SK-MEL-5 (cell line): ENCODE measurements around the gene PTH2. TPM values are rescaled to one million over a fixed set of nuclear protein-coding genes. Genes with fewer than 3 reads are reported as not detected.
"Not testable (repeated sequence)": the region's sequence is repeated elsewhere in the genome, so short reads cannot be mapped to it uniquely, and the experiment has no call there.

ENCODE experiments used
- DNase-seq: peaks from one replicate; pipeline ENCODE4 v3.0.0-alpha.2; 2016; ENCODE audit warnings: low read depth, low spot score
- in situ Hi-C: cut with HindIII; loops from 2 replicates; pipeline ENCODE4 v1.10.0; 2016; ENCODE audit warnings: low sequenced_read_pairs, high pct_unique_total_duplicates, low pct_unique_long_range_greater_than_20kb
- polyA plus RNA-seq, 2 experiments: library from polyadenylated mRNA; depleted of rRNA; stranded (reverse); fragments of >200 nt; gene quantifications; 2 replicates each; pipeline ENCODE4 v1.2.3, GENCODE V29; 2015
- total RNA-seq: library from RNA; depleted of rRNA; stranded (reverse); fragments of >200 nt; shearing (Covaris generic); gene quantifications from 2 replicates; pipeline ENCODE4 v1.2.3, GENCODE V29; 2014; rRNA removed

Gene PTH2
- total RNA-seq: not detected in 2 replicates
- not detected in 2 replicates for polyA plus RNA-seq (2015; cell fraction: cytosol; rRNA removed)
- not detected in 2 replicates for polyA plus RNA-seq (2015; cell fraction: nucleus; rRNA removed)

- in situ Hi-C loops: no loop called here
- DNase-seq: no peak
Measured at GRCh38 chr19:49423071-49423984, at the start of gene PTH2. TSS of gene PTH2 (minus strand) at chr19:49423441. CDS start at chr19:49423339, 102 bp downstream.

GRCh38 chr19:49472936-49473335 is 49.7 kb upstream of the PTH2 start:
- no peak for DNase-seq
- in situ Hi-C loops: no loop called here

GRCh38 chr19:49470615-49470978 is 47.4 kb upstream of the PTH2 start:
- no peak for DNase-seq
- in situ Hi-C loops: no loop called here

GRCh38 chr19:49469828-49470614 is 46.8 kb upstream of the PTH2 start:
- in situ Hi-C loops: no loop called here
- DNase-seq: no peak

- peak; percentile 71 for DNase-seq
- in situ Hi-C loops: no loop called here
Measured at GRCh38 chr19:49468746-49469447, 45.7 kb upstream of the PTH2 start.

- in situ Hi-C loops: no loop called here
- DNase-seq: no peak
Measured at GRCh38 chr19:49468199-49468598, 45.0 kb upstream of the PTH2 start.

GRCh38 chr19:49465371-49465770 is 42.1 kb upstream of the PTH2 start:
- in situ Hi-C loops: no loop called here
- DNase-seq: no peak

GRCh38 chr19:49463960-49464740 is 40.9 kb upstream of the PTH2 start:
- DNase-seq: no peak
- in situ Hi-C loops: no loop called here

GRCh38 chr19:49462492-49462891 is 39.3 kb upstream of the PTH2 start:
- DNase-seq: no peak

GRCh38 chr19:49461656-49462055 is 38.4 kb upstream of the PTH2 start:
- DNase-seq: no peak
- in situ Hi-C loops: no loop called here

More at GRCh38 chr19:49462492-49462891, 39.3 kb upstream of the PTH2 start:
- in situ Hi-C loops: no loop called here

GRCh38 chr19:49461130-49461529 is 37.9 kb upstream of the PTH2 start:
- in situ Hi-C loops, DNase-seq: not testable (repeated sequence)

GRCh38 chr19:49459388-49459787 is 36.1 kb upstream of the PTH2 start:
- in situ Hi-C loops: no loop called here
- no peak for DNase-seq

- in situ Hi-C loops: no loop called here
- DNase-seq: no peak
Measured at GRCh38 chr19:49458567-49458903, 35.3 kb upstream of the PTH2 start.

- in situ Hi-C loops: no loop called here
- no peak for DNase-seq
Measured at GRCh38 chr19:49456326-49456725, 33.1 kb upstream of the PTH2 start.

GRCh38 chr19:49455773-49456172 is 32.5 kb upstream of the PTH2 start:
- DNase-seq: no peak
- in situ Hi-C loops: no loop called here

- no peak for DNase-seq
- in situ Hi-C loops: no loop called here
Measured at GRCh38 chr19:49453757-49454240, 30.6 kb upstream of the PTH2 start.
